HCT116 (cell line): ENCODE measurements around the gene CASP6.

Source experiments
- CTCF ChIP-seq, 3 experiments: fragments of 200-600 bp in 1 of 3; sonication (generic) in 1 of 3; IDR thresholded peaks in 2 of 3; conservative IDR thresholded peaks in 1 of 3; 2 replicates each; pipeline ENCODE4 v1.5.1; 2012 to 2017; ENCODE audit warnings: low read depth in 2 of 3, low read length in 2 of 3, antibody characterized with exemption in 1 of 3, borderline replicate concordance in 1 of 3, control low read depth in 1 of 3, mild to moderate bottlenecking in 1 of 3, mixed read lengths in 1 of 3, mixed run types in 1 of 3, moderate library complexity in 1 of 3; ENCODE audit not compliant: insufficient read depth in 1 of 3
- EZH2 ChIP-seq: fragments of 200-600 bp; sonication (generic); IDR thresholded peaks from 2 replicates; pipeline ENCODE4 v1.6.1; 2017; ENCODE audit warnings: antibody characterized with exemption, mixed run types
- POLR2A ChIP-seq: IDR thresholded peaks from 2 replicates; pipeline ENCODE4 v1.7.0; 2011; ENCODE audit warnings: borderline replicate concordance; ENCODE audit not compliant: insufficient read depth, insufficient read length; ENCODE audit errors: extremely low read depth
- SP1 ChIP-seq: IDR thresholded peaks from 2 replicates; pipeline ENCODE4 v1.6.1; 2012; ENCODE audit warnings: low read depth
- SRF ChIP-seq: IDR thresholded peaks from 2 replicates; pipeline ENCODE4 v1.6.1; 2012; ENCODE audit warnings: low read depth

- TF ChIP-seq EZH2 (no peak), SP1 (no peak), POLR2A (no peak), CTCF (IDR thresholded peaks at IDR 0.05 in 2 of 3, conservative IDR thresholded peaks at IDR 0.05 in 1 of 3; ENCODE audit: borderline replicate concordance in 1 of 3, insufficient read depth in 1 of 3, low read depth in 2 of 3, low read length in 2 of 3) (no peak), SRF (no peak)
Observed at GRCh38 chr4:109682875-109683274, 20.4 kb downstream of the CASP6 start.
